Esophagus squamous epithelium (tissue), 4 donors: ENCODE measurements around the gene MAP1B.

Source experiments
- POLR2A ChIP-seq, 4 donors: fragments of 450-650 bp; IDR thresholded peaks; one replicate each; pipeline ENCODE4 v1.6.1; 2017; ENCODE audit warnings: antibody characterized with exemption in 4 of 4, mild to moderate bottlenecking in 4 of 4, moderate library complexity in 3 of 4
- TF ChIP-seq, protein P1 (sequence below), 6 experiments: fragments of 450-650 bp in 4 of 6; fragments of 200-600 bp in 2 of 6; sonication (generic) in 2 of 6; IDR thresholded peaks; one replicate each; pipeline ENCODE4 v1.5.1; 2016 to 2019; ENCODE audit warnings: antibody characterized with exemption in 6 of 6, mild to moderate bottlenecking in 4 of 6, moderate library complexity in 4 of 6

- TF ChIP-seq, protein P1, sequence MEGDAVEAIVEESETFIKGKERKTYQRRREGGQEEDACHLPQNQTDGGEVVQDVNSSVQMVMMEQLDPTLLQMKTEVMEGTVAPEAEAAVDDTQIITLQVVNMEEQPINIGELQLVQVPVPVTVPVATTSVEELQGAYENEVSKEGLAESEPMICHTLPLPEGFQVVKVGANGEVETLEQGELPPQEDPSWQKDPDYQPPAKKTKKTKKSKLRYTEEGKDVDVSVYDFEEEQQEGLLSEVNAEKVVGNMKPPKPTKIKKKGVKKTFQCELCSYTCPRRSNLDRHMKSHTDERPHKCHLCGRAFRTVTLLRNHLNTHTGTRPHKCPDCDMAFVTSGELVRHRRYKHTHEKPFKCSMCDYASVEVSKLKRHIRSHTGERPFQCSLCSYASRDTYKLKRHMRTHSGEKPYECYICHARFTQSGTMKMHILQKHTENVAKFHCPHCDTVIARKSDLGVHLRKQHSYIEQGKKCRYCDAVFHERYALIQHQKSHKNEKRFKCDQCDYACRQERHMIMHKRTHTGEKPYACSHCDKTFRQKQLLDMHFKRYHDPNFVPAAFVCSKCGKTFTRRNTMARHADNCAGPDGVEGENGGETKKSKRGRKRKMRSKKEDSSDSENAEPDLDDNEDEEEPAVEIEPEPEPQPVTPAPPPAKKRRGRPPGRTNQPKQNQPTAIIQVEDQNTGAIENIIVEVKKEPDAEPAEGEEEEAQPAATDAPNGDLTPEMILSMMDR (IDR thresholded peaks at IDR 0.05): no peak
- TF ChIP-seq POLR2A (IDR thresholded peaks at IDR 0.05): no peak
Measured at GRCh38 chr5:72231991-72232703, 124.9 kb downstream of the MAP1B start.
